Fibroblast of lung (primary cell): Measurements from ENCODE around the gene STAC. TPM values are rescaled to one million over a fixed set of nuclear protein-coding genes. Genes with fewer than 3 reads are reported as not detected.

Source experiments
- DNase-seq, 2 donors: peaks; one replicate each; pipeline versions ENCODE4 v3.0.0 to v3.0.0-alpha.2; 2010; ENCODE audit warnings: low read depth in 2 of 2
- H2AFZ ChIP-seq: 2 replicates; pipeline ENCODE4 v1.5.1; 2012; ENCODE audit warnings: low read length, control low read depth, inconsistent platforms
- H3K27ac ChIP-seq: 2 replicates; pipeline ENCODE4 v1.5.1; 2011; ENCODE audit warnings: low read length, control low read depth; ENCODE audit not compliant: insufficient read depth
- H3K27me3 ChIP-seq: 2 replicates; pipeline ENCODE4 v1.5.1; 2011; ENCODE audit warnings: mild to moderate bottlenecking, low read length; ENCODE audit not compliant: control insufficient read depth, insufficient read depth
- H3K36me3 ChIP-seq: 2 replicates; pipeline ENCODE4 v1.5.1; 2011; ENCODE audit warnings: low read length; ENCODE audit not compliant: control insufficient read depth, insufficient read depth
- H3K4me1 ChIP-seq: 2 replicates; pipeline ENCODE4 v1.5.1; 2011; ENCODE audit warnings: low read length; ENCODE audit not compliant: control insufficient read depth, insufficient read depth; ENCODE audit errors: extremely low read depth
- H3K4me2 ChIP-seq: 2 replicates; pipeline ENCODE4 v1.5.1; 2011; ENCODE audit warnings: low read length, control low read depth; ENCODE audit not compliant: insufficient read depth; ENCODE audit errors: extremely low read depth
- H3K4me3 ChIP-seq, 4 experiments: fragments of 200-600 bp in 1 of 4; sonication (generic) in 1 of 4; replicated peaks in 1 of 4; 2 replicates each; pipeline ENCODE4 v1.5.1; 2011 to 2016; ENCODE audit warnings: low read length in 4 of 4, low read depth in 3 of 4, mild to moderate bottlenecking in 3 of 4, control low read depth in 2 of 4, inconsistent platforms in 1 of 4, mixed read lengths in 1 of 4; ENCODE audit not compliant: insufficient read depth in 1 of 4; ENCODE audit errors: control extremely low read depth in 1 of 4
- H3K79me2 ChIP-seq: 2 replicates; pipeline ENCODE4 v1.5.1; 2012; ENCODE audit warnings: mild to moderate bottlenecking, low read length, inconsistent platforms; ENCODE audit not compliant: control insufficient read depth, insufficient read depth
- H3K9ac ChIP-seq: 2 replicates; pipeline ENCODE4 v1.5.1; 2011; ENCODE audit warnings: mild to moderate bottlenecking, low read length, control low read depth; ENCODE audit not compliant: insufficient read depth
- H3K9me3 ChIP-seq: 2 replicates; pipeline ENCODE4 v1.5.1; 2012; ENCODE audit warnings: low read depth, low read length; ENCODE audit not compliant: control insufficient read depth, insufficient read depth
- H4K20me1 ChIP-seq: 2 replicates; pipeline ENCODE4 v1.5.1; 2011; ENCODE audit warnings: low read length; ENCODE audit not compliant: control insufficient read depth, insufficient read depth; ENCODE audit errors: extremely low read depth
- EZH2 ChIP-seq: IDR thresholded peaks from 2 replicates; pipeline ENCODE4 v1.5.1; 2012; ENCODE audit warnings: low read length, control low read depth, mild to moderate bottlenecking; ENCODE audit errors: missing control alignments
- polyA plus RNA-seq, 2 donors: library from polyadenylated mRNA; depleted of rRNA in 1 of 2; stranded (reverse) in 1 of 2; unstranded in 1 of 2; fragments of >200 nt; gene quantifications; 2 replicates each; pipeline ENCODE4 v1.2.1, GENCODE V29; 2011 to 2012; ENCODE audit warnings: missing spikeins in 1 of 2
- total RNA-seq: library from RNA; depleted of rRNA; stranded (reverse); fragments of >200 nt; gene quantifications from 2 replicates; pipeline ENCODE4 v1.2.1, GENCODE V29; 2014
- TF ChIP-seq, protein P1 (sequence below), 2 donors: IDR thresholded peaks in 1 of 2; conservative IDR thresholded peaks in 1 of 2; 1 replicate in 1 of 2; 2 replicates in 1 of 2; pipeline ENCODE4 v1.5.1; 2011 to 2012; ENCODE audit warnings: low read length in 2 of 2, control low read depth in 1 of 2, inconsistent platforms in 1 of 2, low read depth in 1 of 2, mild to moderate bottlenecking in 1 of 2

Gene STAC
- total and polyA plus RNA-seq, 2 donors (not counting 1 experiment from before 2014, with no cell fraction given), result 6.8 to 7.4 TPM

GRCh38 chr3:36548712-36549111 lies 168.4 kb downstream of the STAC start:
- Histone ChIP-seq H3K27me3 (no peaks in the 10 kb centered on the region), H3K36me3 (no peaks in the 10 kb centered on the region), H3K9ac (no peak overlapping the region), H3K79me2 (no peaks in the 10 kb centered on the region), H3K9me3 (no peaks in the 10 kb centered on the region), H3K4me2 (no peak overlapping the region), H3K4me1 (no peaks in the 10 kb centered on the region), H3K4me3 (no peak overlapping the region), H2AFZ (no peak overlapping the region), H3K27ac (no peak overlapping the region), H4K20me1 (no peaks in the 10 kb centered on the region)
- no peak for DNase-seq
- TF ChIP-seq, protein P1, sequence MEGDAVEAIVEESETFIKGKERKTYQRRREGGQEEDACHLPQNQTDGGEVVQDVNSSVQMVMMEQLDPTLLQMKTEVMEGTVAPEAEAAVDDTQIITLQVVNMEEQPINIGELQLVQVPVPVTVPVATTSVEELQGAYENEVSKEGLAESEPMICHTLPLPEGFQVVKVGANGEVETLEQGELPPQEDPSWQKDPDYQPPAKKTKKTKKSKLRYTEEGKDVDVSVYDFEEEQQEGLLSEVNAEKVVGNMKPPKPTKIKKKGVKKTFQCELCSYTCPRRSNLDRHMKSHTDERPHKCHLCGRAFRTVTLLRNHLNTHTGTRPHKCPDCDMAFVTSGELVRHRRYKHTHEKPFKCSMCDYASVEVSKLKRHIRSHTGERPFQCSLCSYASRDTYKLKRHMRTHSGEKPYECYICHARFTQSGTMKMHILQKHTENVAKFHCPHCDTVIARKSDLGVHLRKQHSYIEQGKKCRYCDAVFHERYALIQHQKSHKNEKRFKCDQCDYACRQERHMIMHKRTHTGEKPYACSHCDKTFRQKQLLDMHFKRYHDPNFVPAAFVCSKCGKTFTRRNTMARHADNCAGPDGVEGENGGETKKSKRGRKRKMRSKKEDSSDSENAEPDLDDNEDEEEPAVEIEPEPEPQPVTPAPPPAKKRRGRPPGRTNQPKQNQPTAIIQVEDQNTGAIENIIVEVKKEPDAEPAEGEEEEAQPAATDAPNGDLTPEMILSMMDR (conservative IDR thresholded peaks at IDR 0.05 in 1 of 2, IDR thresholded peaks at IDR 0.05 in 1 of 2; ENCODE audit: low read depth in 1 of 2, low read length in 2 of 2), result no peak
- TF ChIP-seq EZH2, result no peak

DNA sequence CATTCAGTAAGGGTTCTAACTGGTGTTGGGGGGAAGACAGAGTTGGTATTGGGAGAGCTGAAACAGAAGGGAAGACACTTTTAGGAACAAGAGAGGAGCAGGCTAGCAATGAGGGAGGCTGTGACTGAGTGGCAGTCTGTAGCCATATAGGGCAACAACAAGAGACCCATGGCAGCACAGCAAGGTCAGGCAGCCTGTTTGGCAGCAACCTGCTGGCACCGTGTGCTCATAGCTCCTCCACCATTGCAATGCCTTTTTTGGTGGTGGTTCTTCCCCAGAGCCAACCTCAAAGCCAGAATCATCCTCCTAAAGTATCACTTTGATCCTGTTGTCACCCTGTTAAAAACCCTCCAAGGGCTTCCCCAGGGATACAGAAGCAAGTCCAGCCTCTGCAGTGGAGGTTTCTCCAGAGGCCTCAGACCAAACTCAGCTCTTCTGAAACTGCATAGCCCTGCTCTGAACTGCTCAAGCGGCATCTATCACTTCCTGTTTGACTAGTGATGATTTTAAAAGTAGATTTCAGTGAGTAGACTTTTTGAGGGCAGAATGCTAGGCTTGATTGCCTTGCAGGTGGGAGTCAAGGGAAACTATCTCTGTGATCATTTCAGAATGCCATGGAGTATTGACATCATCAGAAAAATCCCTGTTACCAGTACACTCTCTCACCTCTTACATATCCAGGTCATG lies 176.9 kb downstream of the STAC start:
- no peaks in the 10 kb centered on the region for H3K9me3 ChIP-seq
- no peak overlapping the region for H3K4me3 ChIP-seq
- no peak overlapping the region for H3K9ac ChIP-seq
- no peak overlapping the region for H3K27ac ChIP-seq
- H3K79me2 ChIP-seq, result no peaks in the 10 kb centered on the region
- H3K4me1 ChIP-seq, result no peaks in the 10 kb centered on the region
- no peaks in the 10 kb centered on the region for H4K20me1 ChIP-seq
- H2AFZ ChIP-seq, result no peak overlapping the region
- no peak overlapping the region for H3K4me2 ChIP-seq
- TF ChIP-seq, protein P1 (conservative IDR thresholded peaks at IDR 0.05 in 1 of 2, IDR thresholded peaks at IDR 0.05 in 1 of 2; ENCODE audit: low read depth in 1 of 2, low read length in 2 of 2), result no peak
- no peak for TF ChIP-seq EZH2
- H3K36me3 ChIP-seq, result no peaks in the 10 kb centered on the region
- H3K27me3 ChIP-seq, result no peaks in the 10 kb centered on the region
- no peak for DNase-seq

GRCh38 chr3:36557708-36558421 lies 177.6 kb downstream of the STAC start:
- DNase-seq, result no peak
- H3K9ac ChIP-seq, result no peak overlapping the region
- H3K79me2 ChIP-seq, result no peaks in the 10 kb centered on the region
- H3K4me1 ChIP-seq, result no peaks in the 10 kb centered on the region
- TF ChIP-seq EZH2, result no peak
- TF ChIP-seq, protein P1 (conservative IDR thresholded peaks at IDR 0.05 in 1 of 2, IDR thresholded peaks at IDR 0.05 in 1 of 2; ENCODE audit: low read depth in 1 of 2, low read length in 2 of 2), result no peak
- no peak overlapping the region for H2AFZ ChIP-seq
- H3K27me3 ChIP-seq, result no peaks in the 10 kb centered on the region
- no peaks in the 10 kb centered on the region for H3K9me3 ChIP-seq
- no peaks in the 10 kb centered on the region for H3K36me3 ChIP-seq
- H3K27ac ChIP-seq, result no peak overlapping the region
- H3K4me3 ChIP-seq, result no peak overlapping the region
- no peak overlapping the region for H3K4me2 ChIP-seq
- H4K20me1 ChIP-seq, result no peaks in the 10 kb centered on the region
